Measurements from ENCODE around the gene CDH3.

GRCh38 chr16:68732042-68732680, 87.1 kb downstream of the CDH3 start:
- TF ChIP-seq, protein P1, sequence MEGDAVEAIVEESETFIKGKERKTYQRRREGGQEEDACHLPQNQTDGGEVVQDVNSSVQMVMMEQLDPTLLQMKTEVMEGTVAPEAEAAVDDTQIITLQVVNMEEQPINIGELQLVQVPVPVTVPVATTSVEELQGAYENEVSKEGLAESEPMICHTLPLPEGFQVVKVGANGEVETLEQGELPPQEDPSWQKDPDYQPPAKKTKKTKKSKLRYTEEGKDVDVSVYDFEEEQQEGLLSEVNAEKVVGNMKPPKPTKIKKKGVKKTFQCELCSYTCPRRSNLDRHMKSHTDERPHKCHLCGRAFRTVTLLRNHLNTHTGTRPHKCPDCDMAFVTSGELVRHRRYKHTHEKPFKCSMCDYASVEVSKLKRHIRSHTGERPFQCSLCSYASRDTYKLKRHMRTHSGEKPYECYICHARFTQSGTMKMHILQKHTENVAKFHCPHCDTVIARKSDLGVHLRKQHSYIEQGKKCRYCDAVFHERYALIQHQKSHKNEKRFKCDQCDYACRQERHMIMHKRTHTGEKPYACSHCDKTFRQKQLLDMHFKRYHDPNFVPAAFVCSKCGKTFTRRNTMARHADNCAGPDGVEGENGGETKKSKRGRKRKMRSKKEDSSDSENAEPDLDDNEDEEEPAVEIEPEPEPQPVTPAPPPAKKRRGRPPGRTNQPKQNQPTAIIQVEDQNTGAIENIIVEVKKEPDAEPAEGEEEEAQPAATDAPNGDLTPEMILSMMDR (IDR thresholded peaks at IDR 0.05; ENCODE audit: low read length): no peak
- TF ChIP-seq EZH2 (optimal IDR thresholded peaks at IDR 0.05; ENCODE audit: low read depth, low read length): no peak

Measured in MM.1S (cell line).